HL-60 (cell line): ENCODE measurements around the gene S100A9.
A peak's percentile ranks its signal among the peaks of the same experiment; 100 is the strongest.

Source experiments
- CTCF ChIP-seq: IDR thresholded peaks from one replicate; pipeline ENCODE4 v1.5.1; 2011; ENCODE audit warnings: low read length, control low read depth, inconsistent platforms; ENCODE audit not compliant: insufficient read depth
- REST ChIP-seq: IDR thresholded peaks from 2 replicates; pipeline ENCODE4 v1.6.1; 2012; ENCODE audit warnings: low read depth; ENCODE audit not compliant: insufficient replicate concordance

GRCh38 chr1:153386500-153386901, 28.8 kb downstream of the S100A9 start:
- TF ChIP-seq CTCF (no peak), REST (peak; percentile 53)
